GM12865 (cell line): ENCODE data around the gene OR52M1.

Experiments
- DNase-seq: peaks from one replicate; pipeline ENCODE4 v3.0.0; 2010; ENCODE audit warnings: low read depth
- H3K4me3 ChIP-seq: 2 replicates; pipeline ENCODE4 v1.5.1; 2011; ENCODE audit warnings: mild to moderate bottlenecking, low read depth, low read length, control low read depth
- CTCF ChIP-seq: IDR thresholded peaks from 2 replicates; pipeline ENCODE4 v1.5.1; 2011; ENCODE audit warnings: low read length, control low read depth, low read depth, inconsistent platforms; ENCODE audit not compliant: insufficient read depth; ENCODE audit errors: missing control alignments

The OR52M1 gene

GRCh38 chr11:4580124-4580523 is 35.1 kb downstream of the OR52M1 start:
- no peak for TF ChIP-seq CTCF
- no peak for DNase-seq
- no peak overlapping the region for H3K4me3 ChIP-seq

- DNase-seq, result no peak
- no peak within 1 kb of the TSS for H3K4me3 ChIP-seq
- TF ChIP-seq CTCF, result no peak
Observed at GRCh38 chr11:4581443-4581842, 36.5 kb downstream of the OR52M1 start, which contains the start of gene OR52I2. TSS of gene OR52I2 (plus strand) at chr11:4581743.

DNA sequence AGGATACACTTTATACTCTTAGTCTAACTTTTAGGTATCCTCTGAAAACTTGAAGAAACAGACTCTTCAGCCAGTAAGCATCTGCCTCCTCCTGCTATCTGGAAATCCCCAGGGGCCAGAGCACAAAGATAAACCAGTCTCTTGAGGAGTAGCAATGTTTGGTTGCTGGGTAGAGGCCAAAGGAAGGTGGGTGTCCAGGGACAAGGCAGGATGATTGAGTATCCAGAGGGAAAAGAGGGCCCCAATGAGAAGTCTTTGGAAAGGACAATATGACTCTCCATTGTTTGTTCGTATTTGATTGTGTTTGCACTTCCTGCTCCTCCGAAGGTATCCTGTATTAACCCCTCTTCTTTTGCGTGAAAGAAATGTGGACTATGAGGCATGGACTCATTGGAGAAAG is 44.0 kb downstream of the OR52M1 start:
- no peak overlapping the region for H3K4me3 ChIP-seq
- no peak for TF ChIP-seq CTCF

GRCh38 chr11:4593739-4594138 is 48.7 kb downstream of the OR52M1 start, which contains the start of gene OR52I1:
TSS of gene OR52I1 (plus strand) at chr11:4594039. CDS start at chr11:4594039, 0 bp downstream.
- no peak within 1 kb of the TSS for H3K4me3 ChIP-seq
- TF ChIP-seq CTCF, result no peak
- no peak for DNase-seq

More for the DNA sequence above, 44.0 kb downstream of the OR52M1 start:
- no peak for DNase-seq
